ENCODE measurements around the gene CTAGE1.

Gene CTAGE1

GRCh38 chr18:22391407-22392345 lies 26.0 kb downstream of the CTAGE1 start:
- peak; percentile 91 for DNase-seq (ENCODE audit: low read depth)

- DNase-seq (ENCODE audit: low read depth): no peak
Measured at GRCh38 chr18:22387787-22388186, 29.9 kb downstream of the CTAGE1 start.

- DNase-seq (ENCODE audit: low read depth): no peak
Measured at GRCh38 chr18:22387364-22387763, 30.4 kb downstream of the CTAGE1 start.

- peak; percentile 87 for DNase-seq (ENCODE audit: low read depth)
Measured at GRCh38 chr18:22385718-22386117, 32.0 kb downstream of the CTAGE1 start.

GRCh38 chr18:22378672-22379282 lies 38.9 kb downstream of the CTAGE1 start:
- DNase-seq (ENCODE audit: low read depth): peak; percentile 28

- DNase-seq (ENCODE audit: low read depth): no peak
Measured at GRCh38 chr18:22377769-22378168, 39.9 kb downstream of the CTAGE1 start.

- DNase-seq (ENCODE audit: low read depth): no peak
Measured at GRCh38 chr18:22370414-22370813, 47.3 kb downstream of the CTAGE1 start.

GRCh38 chr18:22368021-22368420 lies 49.7 kb downstream of the CTAGE1 start:
- DNase-seq (ENCODE audit: low read depth): no peak

GRCh38 chr18:22367303-22367702 lies 50.4 kb downstream of the CTAGE1 start:
- peak; percentile 34 for DNase-seq (ENCODE audit: low read depth)

- peak; percentile 31 for DNase-seq (ENCODE audit: low read depth)
Measured at GRCh38 chr18:22363867-22364463, 53.8 kb downstream of the CTAGE1 start.

Data from iris pigment epithelial cell (primary cell).